Fibroblast of peridontal ligament (primary cell): ENCODE results near the gene OR1K1.
A peak's percentile ranks its signal among the peaks of the same experiment; 100 is the strongest.
"Not testable (repeated sequence)": the region's sequence is repeated elsewhere in the genome, so short reads cannot be mapped to it uniquely, and the experiment has no call there.

ENCODE experiments used
- DNase-seq: peaks from one replicate; pipeline ENCODE4 v3.0.0-alpha.2; 2010; ENCODE audit errors: extremely low read depth

Gene OR1K1

GRCh38 chr9:122800066-122801060 lies at the start of gene OR1K1:
Gene OR1K1 (plus strand): TSS chr9:122800123. CDS start chr9:122800123, 0 bp downstream.
- no peak for DNase-seq

GRCh38 chr9:122754825-122755224 lies 45.1 kb upstream of the OR1K1 start:
- no peak for DNase-seq

- DNase-seq: no peak
These were observed 32.1 kb upstream of the OR1K1 start for GRCh38 chr9:122767817-122768216.

GRCh38 chr9:122777052-122777451 lies 22.9 kb upstream of the OR1K1 start:
- no peak for DNase-seq

- peak; percentile 52 for DNase-seq
These were observed 21.8 kb upstream of the OR1K1 start for GRCh38 chr9:122777935-122778627.

- DNase-seq: no peak
These were observed 20.7 kb upstream of the OR1K1 start for GRCh38 chr9:122779181-122779580.

GRCh38 chr9:122780026-122780425 lies 19.9 kb upstream of the OR1K1 start:
- DNase-seq: no peak

- no peak for DNase-seq
These were observed 18.3 kb upstream of the OR1K1 start for GRCh38 chr9:122781671-122782070.

GRCh38 chr9:122785269-122785668 lies 14.7 kb upstream of the OR1K1 start:
- no peak for DNase-seq

- no peak for DNase-seq
These were observed 13.6 kb upstream of the OR1K1 start for GRCh38 chr9:122786338-122786737.

- no peak for DNase-seq
These were observed 11.1 kb upstream of the OR1K1 start, which contains the start of gene OR5C1 for GRCh38 chr9:122788831-122789230. Gene OR5C1 (plus strand): TSS chr9:122788933. CDS start chr9:122788933, 0 bp downstream.

GRCh38 chr9:122789256-122790046 lies 10.5 kb upstream of the OR1K1 start:
- no peak for DNase-seq

- DNase-seq: no peak
These were observed 7.9 kb upstream of the OR1K1 start for GRCh38 chr9:122791872-122792669.

- no peak for DNase-seq
These were observed 2.4 kb upstream of the OR1K1 start for GRCh38 chr9:122797316-122798063.

GRCh38 chr9:122806661-122807060 lies 6.7 kb downstream of the OR1K1 start:
- DNase-seq: no peak

- DNase-seq: peak; percentile 67
These were observed 7.5 kb downstream of the OR1K1 start for GRCh38 chr9:122807271-122807900.

GRCh38 chr9:122808141-122808540 lies 8.2 kb downstream of the OR1K1 start:
- DNase-seq: no peak

GRCh38 chr9:122809261-122809660 lies 9.3 kb downstream of the OR1K1 start:
- not testable (repeated sequence) for DNase-seq

GRCh38 chr9:122810306-122810946 lies 10.5 kb downstream of the OR1K1 start:
- peak; percentile 87 for DNase-seq
